Retinal pigment epithelial cell (primary cell): ENCODE data around the gene CSRP2.

Experiments used
- DNase-seq: peaks from one replicate; pipeline ENCODE4 v3.0.0-alpha.2; 2010; ENCODE audit warnings: low read depth
- H3K4me3 ChIP-seq: 2 replicates; pipeline ENCODE4 v1.5.1; 2011; ENCODE audit warnings: mild to moderate bottlenecking, low read length, control low read depth, moderate library complexity
- TF ChIP-seq, protein P1 (sequence below): conservative IDR thresholded peaks from 2 replicates; pipeline ENCODE4 v1.5.1; 2011; ENCODE audit warnings: low read depth, low read length, control low read depth, inconsistent platforms

The CSRP2 gene

GRCh38 chr12:76871742-76872141, 7.1 kb downstream of the CSRP2 start:
- TF ChIP-seq, protein P1, sequence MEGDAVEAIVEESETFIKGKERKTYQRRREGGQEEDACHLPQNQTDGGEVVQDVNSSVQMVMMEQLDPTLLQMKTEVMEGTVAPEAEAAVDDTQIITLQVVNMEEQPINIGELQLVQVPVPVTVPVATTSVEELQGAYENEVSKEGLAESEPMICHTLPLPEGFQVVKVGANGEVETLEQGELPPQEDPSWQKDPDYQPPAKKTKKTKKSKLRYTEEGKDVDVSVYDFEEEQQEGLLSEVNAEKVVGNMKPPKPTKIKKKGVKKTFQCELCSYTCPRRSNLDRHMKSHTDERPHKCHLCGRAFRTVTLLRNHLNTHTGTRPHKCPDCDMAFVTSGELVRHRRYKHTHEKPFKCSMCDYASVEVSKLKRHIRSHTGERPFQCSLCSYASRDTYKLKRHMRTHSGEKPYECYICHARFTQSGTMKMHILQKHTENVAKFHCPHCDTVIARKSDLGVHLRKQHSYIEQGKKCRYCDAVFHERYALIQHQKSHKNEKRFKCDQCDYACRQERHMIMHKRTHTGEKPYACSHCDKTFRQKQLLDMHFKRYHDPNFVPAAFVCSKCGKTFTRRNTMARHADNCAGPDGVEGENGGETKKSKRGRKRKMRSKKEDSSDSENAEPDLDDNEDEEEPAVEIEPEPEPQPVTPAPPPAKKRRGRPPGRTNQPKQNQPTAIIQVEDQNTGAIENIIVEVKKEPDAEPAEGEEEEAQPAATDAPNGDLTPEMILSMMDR: no peak
- no peak overlapping the region for H3K4me3 ChIP-seq
- no peak for DNase-seq

GRCh38 chr12:76871082-76871481, 7.7 kb downstream of the CSRP2 start:
- TF ChIP-seq, protein P1: no peak
- no peak overlapping the region for H3K4me3 ChIP-seq
- DNase-seq: no peak

GRCh38 chr12:76866726-76867125, 12.1 kb downstream of the CSRP2 start:
- H3K4me3 ChIP-seq: no peak overlapping the region
- TF ChIP-seq, protein P1: no peak
- no peak for DNase-seq

DNA sequence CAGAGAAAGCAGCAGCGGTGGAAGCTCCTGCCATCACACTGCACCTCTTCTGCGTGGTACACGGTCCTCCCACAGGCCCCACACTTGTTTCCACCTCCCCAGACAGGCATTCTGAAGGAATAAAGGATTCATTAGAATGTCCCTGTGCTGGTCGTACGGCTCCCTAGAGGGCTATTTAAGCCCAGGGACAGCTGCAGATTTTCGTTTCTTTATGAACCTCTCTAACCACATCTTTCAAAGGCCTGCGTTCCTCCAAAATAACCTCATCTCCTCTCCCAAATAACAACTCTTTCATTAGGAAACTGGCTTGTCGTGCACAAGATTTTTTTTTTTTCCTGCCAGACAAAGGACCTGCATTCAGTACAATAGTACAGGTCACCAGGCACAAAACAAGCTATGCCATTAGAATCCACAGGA, 12.7 kb downstream of the CSRP2 start:
- no peak overlapping the region for H3K4me3 ChIP-seq
- TF ChIP-seq, protein P1: no peak
- no peak for DNase-seq

- TF ChIP-seq, protein P1: no peak
- no peak for DNase-seq
- no peak overlapping the region for H3K4me3 ChIP-seq
Observed at GRCh38 chr12:76864791-76865400, 13.9 kb downstream of the CSRP2 start.

- H3K4me3 ChIP-seq: no peak overlapping the region
- TF ChIP-seq, protein P1: no peak
- no peak for DNase-seq
Observed at GRCh38 chr12:76863837-76864236, 15.0 kb downstream of the CSRP2 start.

- TF ChIP-seq, protein P1: no peak
- DNase-seq: no peak
- H3K4me3 ChIP-seq: no peak overlapping the region
Observed at GRCh38 chr12:76863005-76863670, 15.7 kb downstream of the CSRP2 start.
